Activated CD8-positive, alpha-beta memory T cell treated with anti-CD3 and anti-CD28 coated beads, Interleukin-2, amount 50 U/mL, for 48 hours (primary cell): ENCODE measurements around the gene BMP8B.

Source experiments
- DNase-seq: peaks from one replicate; pipeline ENCODE4 v3.0.0-alpha.2; 2020

BMP8B gene

DNA sequence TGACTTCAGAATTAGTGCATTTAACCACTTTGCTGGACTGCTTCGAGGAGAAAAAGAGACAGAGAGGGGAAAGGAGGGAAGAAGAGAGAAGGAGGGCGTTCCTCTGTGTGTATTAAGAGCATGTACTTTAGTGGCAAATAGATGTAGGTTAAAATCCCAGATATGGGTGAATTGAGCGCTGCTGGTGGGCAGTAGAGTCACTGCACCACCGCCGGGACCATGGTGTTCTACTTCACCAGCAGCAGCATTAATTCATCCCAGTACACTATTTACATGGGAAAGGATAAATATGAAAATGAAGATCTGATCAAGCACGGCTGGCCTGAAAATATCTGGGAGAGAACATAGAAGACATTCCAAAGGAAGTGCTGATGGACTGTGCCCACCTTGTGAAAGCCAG lies 70.9 kb downstream of the BMP8B start:
- no peak for DNase-seq

- no peak for DNase-seq
Measured at GRCh38 chr1:39713557-39713956, 75.1 kb downstream of the BMP8B start.

DNA sequence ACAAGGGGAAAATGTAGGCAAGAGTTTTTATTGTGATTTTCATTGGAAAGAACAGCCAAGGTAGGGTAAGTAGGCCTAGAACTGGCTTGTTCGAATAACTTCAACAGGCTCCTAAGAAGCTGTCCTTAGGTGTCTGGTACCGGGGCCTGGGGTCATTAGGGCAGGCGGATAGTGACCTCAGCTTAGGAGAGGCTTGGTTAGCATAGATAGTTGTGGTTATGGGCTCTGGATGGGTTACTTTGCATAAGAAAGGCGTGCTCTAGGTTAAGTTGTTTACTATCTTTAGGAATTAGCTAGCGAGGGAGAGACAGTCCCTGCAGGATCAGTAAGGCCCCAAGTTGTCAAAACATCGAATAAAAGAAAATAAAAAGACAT lies 76.7 kb downstream of the BMP8B start:
- DNase-seq: peak; percentile 17

DNA sequence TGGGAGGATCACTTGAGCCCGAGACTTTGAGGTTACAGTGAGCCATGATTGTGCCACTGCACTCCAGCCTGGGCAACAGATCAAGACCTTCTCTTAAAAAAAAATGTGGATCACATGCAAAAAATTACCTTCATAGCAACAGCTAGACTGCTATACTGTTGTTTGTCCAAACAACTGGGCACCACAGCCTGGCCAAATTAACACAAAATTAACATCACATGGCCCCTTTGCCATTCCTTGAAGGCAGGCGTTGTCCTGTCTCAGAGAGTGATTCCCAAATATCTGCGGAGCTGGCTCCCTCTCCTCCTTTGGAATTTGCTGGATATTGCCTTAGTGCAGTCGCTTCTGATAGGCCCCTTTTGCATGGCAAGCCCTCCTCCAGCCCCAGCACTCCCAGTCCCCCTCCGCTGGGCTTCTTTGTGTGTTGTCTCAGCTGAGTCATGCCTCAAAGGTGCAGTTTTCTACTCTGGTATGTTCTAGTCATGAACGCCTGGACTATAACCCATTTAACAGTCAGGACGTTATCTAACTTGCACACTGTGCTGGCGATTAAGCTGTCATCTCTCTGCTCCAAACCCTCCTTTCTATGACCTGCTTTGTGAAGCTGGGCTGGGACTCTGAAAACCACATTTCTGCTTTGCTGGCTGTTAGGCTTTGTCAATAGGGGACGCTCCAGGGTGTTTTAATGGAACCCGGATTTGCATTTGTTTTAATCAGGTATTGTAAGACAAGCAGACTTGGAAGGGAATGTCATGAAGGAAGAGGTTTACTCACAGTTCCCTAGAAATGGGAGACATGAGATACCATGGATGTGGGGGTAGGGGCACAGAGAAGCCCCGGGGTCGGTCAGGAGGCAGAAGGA lies 77.3 kb downstream of the BMP8B start:
- DNase-seq: peak; percentile 18

GRCh38 chr1:39707506-39707905 lies 81.2 kb downstream of the BMP8B start:
- no peak for DNase-seq
